SU-DHL-6 (cell line): ENCODE results near the gene MYOCD.

Source experiments
- H2AFZ ChIP-seq: fragments of 200-600 bp; sonication (generic); 2 replicates; pipeline ENCODE4 v1.6.1; 2014; ENCODE audit warnings: low read depth, mild to moderate bottlenecking, moderate library complexity, mixed read lengths, antibody characterized with exemption, low read length; ENCODE audit not compliant: severe bottlenecking
- H3F3A ChIP-seq: fragments of 200-600 bp; shearing (Covaris generic); 2 replicates; pipeline ENCODE4 v1.6.0; 2016; ENCODE audit warnings: antibody characterized with exemption, mild to moderate bottlenecking; ENCODE audit not compliant: insufficient read depth
- H3K27ac ChIP-seq: fragments of 200-600 bp; sonication (generic); 2 replicates; pipeline ENCODE4 v1.5.1; 2016; ENCODE audit warnings: low read depth, mild to moderate bottlenecking, low read length, moderate library complexity, mixed read lengths
- H3K27me3 ChIP-seq: fragments of 200-600 bp; sonication (generic), shearing (Covaris generic); 2 replicates; pipeline ENCODE4 v1.6.0; 2014; ENCODE audit warnings: mild to moderate bottlenecking, low read length
- H3K36me3 ChIP-seq: fragments of 200-600 bp; sonication (generic); 2 replicates; pipeline ENCODE4 v1.6.1; 2014; ENCODE audit warnings: mild to moderate bottlenecking, low read length, mixed read lengths
- H3K4me2 ChIP-seq: fragments of 300-600, 200-600 bp; shearing (Covaris generic), sonication (generic); 2 replicates; pipeline ENCODE4 v1.6.0; 2014; ENCODE audit warnings: low read length, low read depth, mild to moderate bottlenecking; ENCODE audit not compliant: poor library complexity, severe bottlenecking
- H3K4me3 ChIP-seq: fragments of 200-600 bp; sonication (generic); 2 replicates; pipeline ENCODE4 v1.5.1; 2014; ENCODE audit warnings: antibody characterized with exemption, low read length, mild to moderate bottlenecking, mixed read lengths; ENCODE audit not compliant: insufficient read depth, poor library complexity, severe bottlenecking
- H3K79me2 ChIP-seq: fragments of 200-600 bp; sonication (generic); 2 replicates; pipeline ENCODE4 v1.6.1; 2014; ENCODE audit warnings: mild to moderate bottlenecking, low read length, moderate library complexity; ENCODE audit not compliant: insufficient read depth
- H3K9ac ChIP-seq: fragments of 200-600 bp; sonication (generic); 2 replicates; pipeline ENCODE4 v1.7.0; 2014; ENCODE audit warnings: mild to moderate bottlenecking, low read length
- H3K9me2 ChIP-seq: fragments of 200-600 bp; sonication (generic); replicated peaks from 2 replicates; pipeline ENCODE4 v1.6.1; 2014; ENCODE audit warnings: low read length; ENCODE audit not compliant: insufficient read depth
- H3K9me3 ChIP-seq: fragments of 200-600 bp; sonication (generic); 2 replicates; pipeline ENCODE4 v1.6.1; 2014; ENCODE audit warnings: low read length, mixed read lengths; ENCODE audit not compliant: insufficient read depth
- H4K20me1 ChIP-seq: fragments of 200-600 bp; sonication (generic); 2 replicates; pipeline ENCODE4 v1.6.1; 2014; ENCODE audit warnings: low read depth, mild to moderate bottlenecking, antibody characterized with exemption, low read length, moderate library complexity, mixed read lengths
- CTCF ChIP-seq: fragments of 200-600 bp; sonication (generic); IDR thresholded peaks from one replicate; pipeline ENCODE4 v1.5.1; 2017; ENCODE audit warnings: antibody characterized with exemption, mild to moderate bottlenecking, low read length, moderate library complexity; ENCODE audit not compliant: insufficient read depth, poor library complexity, severe bottlenecking
- EZH2phosphoT487 ChIP-seq: fragments of 200-600 bp; sonication (generic), shearing (Covaris generic); conservative IDR thresholded peaks from 2 replicates; pipeline ENCODE4 v1.6.1; 2018; ENCODE audit warnings: mild to moderate bottlenecking, antibody characterized with exemption, low read length, moderate library complexity, mixed read lengths

MYOCD gene

DNA sequence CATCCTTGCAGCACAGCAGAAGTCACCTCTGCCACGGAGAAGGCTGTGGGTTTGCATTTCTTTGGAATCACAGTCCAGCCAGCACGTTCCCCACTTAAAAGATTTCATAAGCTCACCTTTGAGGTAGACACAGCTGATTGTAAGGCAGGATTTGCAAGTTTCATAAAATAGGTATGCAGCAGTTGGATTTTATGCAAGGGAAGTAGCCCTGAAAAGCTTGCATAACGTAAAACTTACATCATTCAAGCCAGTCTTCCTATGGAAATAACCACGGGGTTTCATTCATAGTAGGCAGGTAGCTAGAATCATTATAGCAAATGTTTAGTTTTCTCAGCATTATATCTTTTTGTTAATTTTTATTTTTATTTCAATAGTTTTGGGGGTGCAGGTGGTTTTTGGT, 73.8 kb downstream of the MYOCD start:
- TF ChIP-seq EZH2phosphoT487, result no peak
- no peak for TF ChIP-seq CTCF
- Histone ChIP-seq H3K27me3 (no peaks in the 10 kb centered on the region), H3K27ac (no peak overlapping the region), H3K9me3 (no peaks in the 10 kb centered on the region), H3K36me3 (no peaks in the 10 kb centered on the region), H3K9me2 (no peaks in the 10 kb centered on the region), H3F3A (no peaks in the 10 kb centered on the region), H3K79me2 (no peaks in the 10 kb centered on the region), H3K4me3 (no peak overlapping the region), H4K20me1 (no peaks in the 10 kb centered on the region), H2AFZ (no peak overlapping the region), H3K4me2 (no peak overlapping the region), H3K9ac (no peak overlapping the region)

- H3K9me3 ChIP-seq, result no peaks in the 10 kb centered on the region
- no peaks in the 10 kb centered on the region for H3K9me2 ChIP-seq
- H3K4me2 ChIP-seq, result no peak overlapping the region
- H3F3A ChIP-seq, result no peaks in the 10 kb centered on the region
- no peak overlapping the region for H3K27ac ChIP-seq
- no peaks in the 10 kb centered on the region for H4K20me1 ChIP-seq
- H3K36me3 ChIP-seq, result no peaks in the 10 kb centered on the region
- no peak overlapping the region for H2AFZ ChIP-seq
- H3K9ac ChIP-seq, result no peak overlapping the region
- H3K27me3 ChIP-seq, result no peaks in the 10 kb centered on the region
- TF ChIP-seq CTCF (no peak), EZH2phosphoT487 (no peak)
- H3K79me2 ChIP-seq, result no peaks in the 10 kb centered on the region
- H3K4me3 ChIP-seq, result no peak overlapping the region
Observed at GRCh38 chr17:12743046-12743445, 77.4 kb downstream of the MYOCD start.

GRCh38 chr17:12744298-12744697, 78.6 kb downstream of the MYOCD start:
- H3K4me3 ChIP-seq, result no peak overlapping the region
- no peaks in the 10 kb centered on the region for H3K79me2 ChIP-seq
- H3K9me3 ChIP-seq, result no peaks in the 10 kb centered on the region
- no peak overlapping the region for H3K4me2 ChIP-seq
- no peak overlapping the region for H3K27ac ChIP-seq
- H4K20me1 ChIP-seq, result no peaks in the 10 kb centered on the region
- no peak overlapping the region for H3K9ac ChIP-seq
- H3F3A ChIP-seq, result no peaks in the 10 kb centered on the region
- no peaks in the 10 kb centered on the region for H3K36me3 ChIP-seq
- no peak overlapping the region for H2AFZ ChIP-seq
- TF ChIP-seq CTCF, result no peak
- no peak for TF ChIP-seq EZH2phosphoT487
- no peaks in the 10 kb centered on the region for H3K9me2 ChIP-seq
- no peaks in the 10 kb centered on the region for H3K27me3 ChIP-seq

DNA sequence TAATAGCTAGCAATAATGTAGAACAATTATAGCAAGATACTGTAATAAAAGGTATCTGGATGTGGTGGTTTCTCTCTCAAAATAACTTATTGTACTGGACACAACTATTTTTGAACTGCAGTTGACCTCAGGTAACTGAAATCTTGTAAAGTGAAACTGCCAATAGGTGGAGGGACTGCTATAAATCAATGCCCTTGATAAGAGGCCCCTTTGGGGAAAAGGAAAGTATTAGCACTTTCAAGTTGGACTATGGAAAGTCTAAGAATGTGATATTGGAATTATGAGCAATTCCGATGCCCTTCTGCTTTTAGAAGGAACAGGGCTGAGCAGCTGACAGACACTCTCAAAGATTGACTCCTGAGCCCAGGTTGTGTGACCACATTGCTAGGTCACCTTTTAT, 79.1 kb downstream of the MYOCD start:
- Histone ChIP-seq H3K36me3 (no peaks in the 10 kb centered on the region), H4K20me1 (no peaks in the 10 kb centered on the region), H3K27me3 (no peaks in the 10 kb centered on the region), H3K27ac (no peak overlapping the region), H3K9ac (no peak overlapping the region), H3F3A (no peaks in the 10 kb centered on the region), H2AFZ (no peak overlapping the region), H3K9me3 (no peaks in the 10 kb centered on the region), H3K4me3 (no peak overlapping the region), H3K4me2 (no peak overlapping the region), H3K79me2 (no peaks in the 10 kb centered on the region), H3K9me2 (no peaks in the 10 kb centered on the region)
- TF ChIP-seq CTCF (no peak), EZH2phosphoT487 (no peak)
